ENCODE measurements around the gene TMEM128. TPM values are rescaled to one million over a fixed set of nuclear protein-coding genes. Genes with fewer than 3 reads are reported as not detected.

Gene TMEM128
- total RNA-seq, 2 experiments from 2014 or later: 13.9 to 20.6 TPM

- CTCF ChIA-PET (ENCODE audit: unreplicated experiment): interaction anchor here (0.6 kb wide), 1 partner anchor 17 kb away, joined by 3 read pairs; no protein-coding TSS in a partner anchor
- intact Hi-C loops (cut with micrococcal nuclease; ENCODE audit: unreplicated experiment): no loop called here
- no TSS peak for BruUV-seq (replicated peaks)
- H3K4me3 ChIP-seq (ENCODE audit: low read depth, low read length, poor library complexity, severe bottlenecking): no peak overlapping the region
- TF ChIP-seq CTCF (conservative IDR thresholded peaks at IDR 0.05; ENCODE audit: low read length) (no peak), EZH2phosphoT487 (IDR thresholded peaks at IDR 0.05; ENCODE audit: borderline replicate concordance, low read depth, low read length) (no peak)
- no peaks in the 10 kb centered on the region for H3K79me2 ChIP-seq (ENCODE audit: insufficient read depth, low read depth, low read length)
- H3K4me1 ChIP-seq (ENCODE audit: insufficient read depth, low read length, poor library complexity, severe bottlenecking): no peaks in the 10 kb centered on the region
- DNase-seq (ENCODE audit: low spot score): no peak
- H3K36me3 ChIP-seq (ENCODE audit: insufficient read depth, low read length): peaks cover 82% of the 10 kb centered on the region
- no peaks in the 10 kb centered on the region for H4K20me1 ChIP-seq (ENCODE audit: insufficient read depth, low read length)
- H2AFZ ChIP-seq (ENCODE audit: low read length): no peak overlapping the region
- H3K9me2 ChIP-seq (ENCODE audit: insufficient read depth, low read length): no peaks in the 10 kb centered on the region
- no peak overlapping the region for H3K4me2 ChIP-seq (ENCODE audit: low read length)
- POLR2A ChIA-PET: interaction anchor here (0.5 kb wide), 1 partner anchor 54 kb away, joined by 3 read pairs; no protein-coding TSS in a partner anchor
- no peaks in the 10 kb centered on the region for H3K9me3 ChIP-seq (ENCODE audit: low read length)
- H3K27ac ChIP-seq (ENCODE audit: low read depth, low read length, poor library complexity, severe bottlenecking): no peak overlapping the region
Observed at GRCh38 chr4:4268776-4269175, 20.8 kb upstream of the TMEM128 start.

- H3K4me2 ChIP-seq (ENCODE audit: low read length): no peak overlapping the region
- no peak for TF ChIP-seq CTCF (conservative IDR thresholded peaks at IDR 0.05; ENCODE audit: low read length)
- no peak for TF ChIP-seq EZH2phosphoT487 (IDR thresholded peaks at IDR 0.05; ENCODE audit: borderline replicate concordance, low read depth, low read length)
- H3K4me3 ChIP-seq (ENCODE audit: low read depth, low read length, poor library complexity, severe bottlenecking): no peak overlapping the region
Observed at GRCh38 chr4:4267981-4268380, 20.0 kb upstream of the TMEM128 start.

GRCh38 chr4:4260185-4260751 is 12.2 kb upstream of the TMEM128 start:
- peak; percentile 87 for DNase-seq (ENCODE audit: low spot score)
- no peaks in the 10 kb centered on the region for H4K20me1 ChIP-seq (ENCODE audit: insufficient read depth, low read length)
- H3K27ac ChIP-seq (ENCODE audit: low read depth, low read length, poor library complexity, severe bottlenecking): no peak overlapping the region
- ChIA-PET POLR2A (interaction anchor here (0.8 to 1.1 kb wide), 6 partner anchors 8 to 282 kb away, joined by 3 to 5 read pairs (median 3); no protein-coding TSS in a partner anchor), CTCF (ENCODE audit: unreplicated experiment) (interaction anchor here (0.8 to 1.4 kb wide), 4 partner anchors 72 to 172 kb away, joined by 3 to 4 read pairs (median 3); no protein-coding TSS in a partner anchor)
- H3K4me2 ChIP-seq (ENCODE audit: low read length): peak overlapping the region; percentile 16
- H3K4me3 ChIP-seq (ENCODE audit: low read depth, low read length, poor library complexity, severe bottlenecking): no peak overlapping the region
- BruUV-seq (replicated peaks): no TSS peak
- H3K79me2 ChIP-seq (ENCODE audit: insufficient read depth, low read depth, low read length): no peaks in the 10 kb centered on the region
- peaks cover 8% of the 10 kb centered on the region; the same call in 1 of the 2 replicates for H3K9me3 ChIP-seq (ENCODE audit: low read length)
- no peaks in the 10 kb centered on the region for H3K36me3 ChIP-seq (ENCODE audit: insufficient read depth, low read length)
- no peaks in the 10 kb centered on the region for H3K9me2 ChIP-seq (ENCODE audit: insufficient read depth, low read length)
- H2AFZ ChIP-seq (ENCODE audit: low read length): peak overlapping the region; percentile 24; the same call in 1 of the 2 replicates
- TF ChIP-seq EZH2phosphoT487 (IDR thresholded peaks at IDR 0.05; ENCODE audit: borderline replicate concordance, low read depth, low read length) (no peak), CTCF (conservative IDR thresholded peaks at IDR 0.05; ENCODE audit: low read length) (peak; percentile 97)
- H3K4me1 ChIP-seq (ENCODE audit: insufficient read depth, low read length, poor library complexity, severe bottlenecking): peaks cover 3% of the 10 kb centered on the region
- intact Hi-C loops (cut with micrococcal nuclease; ENCODE audit: unreplicated experiment): loop anchor here (1.0 kb wide), 2 partner anchors 75 to 170 kb away; no protein-coding TSS in a partner anchor

More at GRCh38 chr4:4267981-4268380, 20.0 kb upstream of the TMEM128 start:
- intact Hi-C loops (cut with micrococcal nuclease; ENCODE audit: unreplicated experiment): no loop called here
- BruUV-seq (replicated peaks): no TSS peak
- CTCF ChIA-PET (ENCODE audit: unreplicated experiment): no interaction called here
- Histone ChIP-seq H3K9me2 (ENCODE audit: insufficient read depth, low read length) (no peaks in the 10 kb centered on the region), H3K9me3 (ENCODE audit: low read length) (no peaks in the 10 kb centered on the region), H2AFZ (ENCODE audit: low read length) (no peak overlapping the region), H3K36me3 (ENCODE audit: insufficient read depth, low read length) (peaks cover 74% of the 10 kb centered on the region), H3K79me2 (ENCODE audit: insufficient read depth, low read depth, low read length) (no peaks in the 10 kb centered on the region), H3K27ac (ENCODE audit: low read depth, low read length, poor library complexity, severe bottlenecking) (no peak overlapping the region), H3K4me1 (ENCODE audit: insufficient read depth, low read length, poor library complexity, severe bottlenecking) (no peaks in the 10 kb centered on the region), H4K20me1 (ENCODE audit: insufficient read depth, low read length) (no peaks in the 10 kb centered on the region)
- POLR2A ChIA-PET: interaction anchor here (0.6 to 1.0 kb wide), 3 partner anchors 17 to 666 kb away, joined by 3 read pairs; partner anchors contain the start of gene TMEM128
- DNase-seq (ENCODE audit: low spot score): no peak

Measured in OCI-LY7 (cell line).